GDM1 (cell line): ENCODE results near the gene NRXN3.

ENCODE experiments used
- DNase-seq: peaks from one replicate; lab custom pipeline; 2025; lab: John Stamatoyannopoulos, UW

Gene NRXN3

GRCh38 chr14:78637908-78638475 lies 467.8 kb downstream of the NRXN3 start:
- DNase-seq = no peak

- DNase-seq = no peak
Measured at GRCh38 chr14:78638926-78639325, 468.8 kb downstream of the NRXN3 start.

- no peak for DNase-seq
Measured at GRCh38 chr14:78644824-78645559, 474.8 kb downstream of the NRXN3 start.

- no peak for DNase-seq
Measured at GRCh38 chr14:78652727-78653126, 482.6 kb downstream of the NRXN3 start.

- DNase-seq = no peak
Measured at GRCh38 chr14:78653173-78653572, 483.0 kb downstream of the NRXN3 start.

- DNase-seq = no peak
Measured at GRCh38 chr14:78657451-78657850, 487.3 kb downstream of the NRXN3 start.

GRCh38 chr14:78664841-78665240 lies 494.7 kb downstream of the NRXN3 start:
- DNase-seq = no peak

- no peak for DNase-seq
Measured at GRCh38 chr14:78666336-78667056, 496.3 kb downstream of the NRXN3 start.

GRCh38 chr14:78667141-78667540 lies 497.0 kb downstream of the NRXN3 start:
- DNase-seq = no peak

- DNase-seq = no peak
Measured at GRCh38 chr14:78673845-78674244, 503.7 kb downstream of the NRXN3 start.

GRCh38 chr14:78674820-78675219 lies 504.6 kb downstream of the NRXN3 start:
- DNase-seq = no peak

- DNase-seq = no peak
Measured at GRCh38 chr14:78683206-78683605, 513.0 kb downstream of the NRXN3 start.

- DNase-seq = no peak
Measured at GRCh38 chr14:78683981-78684380, 513.8 kb downstream of the NRXN3 start.

- no peak for DNase-seq
Measured at GRCh38 chr14:78688503-78688902, 518.3 kb downstream of the NRXN3 start.

- no peak for DNase-seq
Measured at GRCh38 chr14:78690836-78691235, 520.7 kb downstream of the NRXN3 start.

- DNase-seq = no peak
Measured at GRCh38 chr14:78697341-78697740, 527.2 kb downstream of the NRXN3 start.

GRCh38 chr14:78698991-78699390 lies 528.8 kb downstream of the NRXN3 start:
- DNase-seq = no peak

GRCh38 chr14:78700236-78700635 lies 530.1 kb downstream of the NRXN3 start:
- DNase-seq = no peak

GRCh38 chr14:78701246-78701645 lies 531.1 kb downstream of the NRXN3 start:
- no peak for DNase-seq

GRCh38 chr14:78704965-78705364 lies 534.8 kb downstream of the NRXN3 start:
- DNase-seq = no peak

GRCh38 chr14:78705989-78706388 lies 535.8 kb downstream of the NRXN3 start:
- DNase-seq = no peak

- DNase-seq = no peak
Measured at GRCh38 chr14:78709795-78710557, 539.8 kb downstream of the NRXN3 start.

- DNase-seq = no peak
Measured at GRCh38 chr14:78710963-78711362, 540.8 kb downstream of the NRXN3 start.
